Fibroblast of mammary gland (primary cell): Measurements from ENCODE around the gene HS6ST3.

ENCODE experiments used
- DNase-seq: peaks from one replicate; pipeline ENCODE4 v3.0.0-alpha.2; 2010; ENCODE audit warnings: low read depth
- H3K4me3 ChIP-seq: 2 replicates; pipeline ENCODE4 v1.5.1; 2011; ENCODE audit warnings: low read depth, mild to moderate bottlenecking, low read length, moderate library complexity; ENCODE audit not compliant: control insufficient read depth
- TF ChIP-seq, protein P1 (sequence below): conservative IDR thresholded peaks from 2 replicates; pipeline ENCODE4 v1.5.1; 2011; ENCODE audit warnings: low read depth, low read length, inconsistent platforms; ENCODE audit not compliant: control insufficient read depth, insufficient read depth

The HS6ST3 gene

GRCh38 chr13:96710166-96710862 lies 620.4 kb downstream of the HS6ST3 start:
- DNase-seq, result peak; percentile 8
- H3K4me3 ChIP-seq, result no peak overlapping the region
- TF ChIP-seq, protein P1, sequence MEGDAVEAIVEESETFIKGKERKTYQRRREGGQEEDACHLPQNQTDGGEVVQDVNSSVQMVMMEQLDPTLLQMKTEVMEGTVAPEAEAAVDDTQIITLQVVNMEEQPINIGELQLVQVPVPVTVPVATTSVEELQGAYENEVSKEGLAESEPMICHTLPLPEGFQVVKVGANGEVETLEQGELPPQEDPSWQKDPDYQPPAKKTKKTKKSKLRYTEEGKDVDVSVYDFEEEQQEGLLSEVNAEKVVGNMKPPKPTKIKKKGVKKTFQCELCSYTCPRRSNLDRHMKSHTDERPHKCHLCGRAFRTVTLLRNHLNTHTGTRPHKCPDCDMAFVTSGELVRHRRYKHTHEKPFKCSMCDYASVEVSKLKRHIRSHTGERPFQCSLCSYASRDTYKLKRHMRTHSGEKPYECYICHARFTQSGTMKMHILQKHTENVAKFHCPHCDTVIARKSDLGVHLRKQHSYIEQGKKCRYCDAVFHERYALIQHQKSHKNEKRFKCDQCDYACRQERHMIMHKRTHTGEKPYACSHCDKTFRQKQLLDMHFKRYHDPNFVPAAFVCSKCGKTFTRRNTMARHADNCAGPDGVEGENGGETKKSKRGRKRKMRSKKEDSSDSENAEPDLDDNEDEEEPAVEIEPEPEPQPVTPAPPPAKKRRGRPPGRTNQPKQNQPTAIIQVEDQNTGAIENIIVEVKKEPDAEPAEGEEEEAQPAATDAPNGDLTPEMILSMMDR, result no peak

- no peak for DNase-seq
- TF ChIP-seq, protein P1, result no peak
These were observed 630.5 kb downstream of the HS6ST3 start for GRCh38 chr13:96720446-96720845.

DNA sequence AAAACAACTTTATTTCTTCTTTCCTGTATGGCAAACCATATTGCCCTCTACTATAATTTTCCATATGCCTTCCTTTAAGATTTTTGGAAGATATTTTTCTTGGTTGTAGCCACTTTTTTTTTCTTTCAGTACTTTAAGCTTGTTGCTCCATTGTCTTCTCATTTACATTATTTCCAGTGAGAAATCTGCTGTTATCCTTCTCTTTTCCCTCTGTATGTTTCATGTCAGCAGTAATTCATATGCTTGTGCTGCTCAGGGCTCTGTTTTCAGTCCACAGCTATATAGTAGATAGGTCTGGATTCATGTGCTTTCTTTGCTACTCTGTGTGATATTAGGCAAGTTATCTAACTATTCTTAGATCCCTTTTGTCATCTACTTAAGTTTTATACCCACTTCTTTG lies 636.7 kb downstream of the HS6ST3 start:
- no peak for DNase-seq

More at GRCh38 chr13:96720446-96720845, 630.5 kb downstream of the HS6ST3 start:
- H3K4me3 ChIP-seq, result no peak overlapping the region

DNA sequence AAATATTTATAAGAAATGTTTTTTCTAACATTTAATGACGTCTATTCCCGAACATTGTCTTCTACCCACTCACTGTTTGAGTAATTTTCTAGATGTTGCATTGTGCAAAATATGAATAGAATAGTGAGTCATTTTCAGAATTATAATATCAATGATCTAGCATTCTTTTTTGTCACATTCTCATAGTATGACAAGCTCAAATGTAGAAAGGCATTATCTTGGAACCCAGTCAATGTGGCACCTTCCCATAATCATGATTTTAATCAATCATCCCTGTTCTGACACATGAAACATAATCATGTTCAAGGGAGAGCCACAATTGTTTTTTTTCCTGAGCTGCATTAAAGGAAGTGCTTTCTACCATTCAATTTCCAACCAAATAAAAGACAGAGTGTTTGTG lies 638.6 kb downstream of the HS6ST3 start:
- no peak for DNase-seq
- TF ChIP-seq, protein P1, result no peak
- no peak overlapping the region for H3K4me3 ChIP-seq

More for the DNA sequence above, 636.7 kb downstream of the HS6ST3 start:
- no peak overlapping the region for H3K4me3 ChIP-seq
- TF ChIP-seq, protein P1, result no peak

- H3K4me3 ChIP-seq, result no peak overlapping the region
- TF ChIP-seq, protein P1, result no peak
- no peak for DNase-seq
These were observed 640.8 kb downstream of the HS6ST3 start for GRCh38 chr13:96730676-96731075.

- H3K4me3 ChIP-seq, result no peak overlapping the region
- TF ChIP-seq, protein P1, result no peak
- DNase-seq, result no peak
These were observed 644.6 kb downstream of the HS6ST3 start for GRCh38 chr13:96734499-96734898.
